ES-I3 (cell line): ENCODE measurements around the gene MUC4.
"Not testable (repeated sequence)": the region's sequence is repeated elsewhere in the genome, so short reads cannot be mapped to it uniquely, and the experiment has no call there.

Experiments
- H3K36me3 ChIP-seq: 2 replicates; pipeline ENCODE4 v1.6.1; 2013; ENCODE audit warnings: mild to moderate bottlenecking, low read length, control low read depth, moderate library complexity; ENCODE audit not compliant: insufficient read depth
- H3K4me1 ChIP-seq: 2 replicates; pipeline ENCODE4 v1.6.1; 2013; ENCODE audit warnings: mild to moderate bottlenecking, control low read depth, low read length; ENCODE audit not compliant: insufficient read depth
- H3K9ac ChIP-seq: 2 replicates; pipeline ENCODE4 v1.6.1; 2013; ENCODE audit warnings: low read depth, mild to moderate bottlenecking, low read length, moderate library complexity
- H3K9me3 ChIP-seq: 2 replicates; pipeline ENCODE4 v1.6.1; 2013; ENCODE audit warnings: mild to moderate bottlenecking, low read length, moderate library complexity; ENCODE audit not compliant: control insufficient read depth, insufficient read depth

The MUC4 gene

GRCh38 chr3:195758721-195759353 is 52.9 kb downstream of the MUC4 start:
- Histone ChIP-seq H3K9ac (no peak overlapping the region), H3K36me3 (0 out of 2 replicates have a peak, but pooled peaks cover 5% of the 10 kb centered on the region), H3K9me3 (no peaks in the 10 kb centered on the region), H3K4me1 (peaks cover 4% of the 10 kb centered on the region; the same call in 1 of the 2 replicates)

GRCh38 chr3:195757827-195758226 is 53.9 kb downstream of the MUC4 start:
- Histone ChIP-seq H3K9me3 (no peaks in the 10 kb centered on the region), H3K36me3 (0 out of 2 replicates have a peak, but pooled peaks cover 5% of the 10 kb centered on the region), H3K4me1 (peaks cover 4% of the 10 kb centered on the region; the same call in 1 of the 2 replicates), H3K9ac (no peak overlapping the region)

- Histone ChIP-seq H3K9me3 (no peaks in the 10 kb centered on the region), H3K9ac (no peak overlapping the region), H3K36me3 (0 out of 2 replicates have a peak, but pooled peaks cover 5% of the 10 kb centered on the region), H3K4me1 (peaks cover 4% of the 10 kb centered on the region; the same call in 1 of the 2 replicates)
Observed at GRCh38 chr3:195757438-195757770, 54.3 kb downstream of the MUC4 start.

GRCh38 chr3:195755791-195756676 is 55.7 kb downstream of the MUC4 start:
- Histone ChIP-seq H3K36me3 (0 out of 2 replicates have a peak, but pooled peaks cover 3% of the 10 kb centered on the region), H3K9me3 (no peaks in the 10 kb centered on the region), H3K9ac (no peak overlapping the region), H3K4me1 (peaks cover 4% of the 10 kb centered on the region; the same call in 1 of the 2 replicates)

- Histone ChIP-seq H3K4me1 (peaks cover 4% of the 10 kb centered on the region; the same call in 1 of the 2 replicates), H3K9ac (no peak overlapping the region), H3K9me3 (no peaks in the 10 kb centered on the region), H3K36me3 (no peaks in the 10 kb centered on the region)
Observed at GRCh38 chr3:195755391-195755790, 56.3 kb downstream of the MUC4 start.

GRCh38 chr3:195754906-195755305 is 56.8 kb downstream of the MUC4 start:
- Histone ChIP-seq H3K9ac (no peak overlapping the region), H3K36me3 (no peaks in the 10 kb centered on the region), H3K4me1 (peaks cover 4% of the 10 kb centered on the region; the same call in 1 of the 2 replicates), H3K9me3 (no peaks in the 10 kb centered on the region)

- H3K9me3 ChIP-seq = no peaks in the 10 kb centered on the region
- no peak overlapping the region for H3K9ac ChIP-seq
- H3K4me1 ChIP-seq = peaks cover 4% of the 10 kb centered on the region; the same call in 1 of the 2 replicates
Observed at GRCh38 chr3:195754141-195754540, 57.6 kb downstream of the MUC4 start.

GRCh38 chr3:195753581-195753980 is 58.1 kb downstream of the MUC4 start:
- Histone ChIP-seq H3K4me1 (peaks cover 4% of the 10 kb centered on the region; the same call in 1 of the 2 replicates), H3K9ac (no peak overlapping the region), H3K36me3 (no peaks in the 10 kb centered on the region), H3K9me3 (no peaks in the 10 kb centered on the region)

More at GRCh38 chr3:195754141-195754540, 57.6 kb downstream of the MUC4 start:
- no peaks in the 10 kb centered on the region for H3K36me3 ChIP-seq

- Histone ChIP-seq H3K4me1 (peaks cover 4% of the 10 kb centered on the region; the same call in 1 of the 2 replicates), H3K36me3 (no peaks in the 10 kb centered on the region), H3K9ac (no peak overlapping the region)
Observed at GRCh38 chr3:195752546-195753331, 59.0 kb downstream of the MUC4 start.

GRCh38 chr3:195752066-195752465 is 59.7 kb downstream of the MUC4 start:
- H3K36me3 ChIP-seq = no peaks in the 10 kb centered on the region
- peaks cover 3% of the 10 kb centered on the region; the same call in 1 of the 2 replicates for H3K4me1 ChIP-seq
- no peaks in the 10 kb centered on the region for H3K9me3 ChIP-seq
- H3K9ac ChIP-seq = no peak overlapping the region

More at GRCh38 chr3:195752546-195753331, 59.0 kb downstream of the MUC4 start:
- H3K9me3 ChIP-seq = no peaks in the 10 kb centered on the region

- H3K9ac ChIP-seq = no peak overlapping the region
- no peaks in the 10 kb centered on the region for H3K36me3 ChIP-seq
- no peaks in the 10 kb centered on the region for H3K9me3 ChIP-seq
- no peaks in the 10 kb centered on the region for H3K4me1 ChIP-seq
Observed at GRCh38 chr3:195751560-195751959, 60.2 kb downstream of the MUC4 start.

- no peaks in the 10 kb centered on the region for H3K9me3 ChIP-seq
- H3K4me1 ChIP-seq = no peaks in the 10 kb centered on the region
- no peak overlapping the region for H3K9ac ChIP-seq
- no peaks in the 10 kb centered on the region for H3K36me3 ChIP-seq
Observed at GRCh38 chr3:195750797-195751520, 60.8 kb downstream of the MUC4 start.

- H3K4me1 ChIP-seq, H3K9ac ChIP-seq, H3K9me3 ChIP-seq, H3K36me3 ChIP-seq: not testable (repeated sequence)
Observed at GRCh38 chr3:195749101-195749500, 62.6 kb downstream of the MUC4 start.
